Muscle of leg (tissue), 3 donors: ENCODE results near the gene LOC128125822.
A peak's percentile ranks its signal among the peaks of the same experiment; 100 is the strongest.
"Not testable (repeated sequence)": the region's sequence is repeated elsewhere in the genome, so short reads cannot be mapped to it uniquely, and the experiment has no call there.

Source experiments
- DNase-seq: peaks from one replicate; pipeline ENCODE4 v3.0.0; 2013
- H3K27ac ChIP-seq: one replicate; pipeline ENCODE4 v1.5.1; 2013; ENCODE audit warnings: mild to moderate bottlenecking, low read length, control low read depth
- H3K27me3 ChIP-seq: one replicate; pipeline ENCODE4 v1.6.1; 2013; ENCODE audit warnings: low read length; ENCODE audit not compliant: control insufficient read depth, insufficient read depth
- H3K36me3 ChIP-seq: one replicate; pipeline ENCODE4 v1.6.1; 2013; ENCODE audit warnings: low read length; ENCODE audit not compliant: control insufficient read depth, insufficient read depth
- H3K4me1 ChIP-seq: one replicate; pipeline ENCODE4 v1.6.1; 2013; ENCODE audit warnings: low read length; ENCODE audit not compliant: control insufficient read depth, insufficient read depth
- H3K4me3 ChIP-seq: one replicate; pipeline ENCODE4 v1.5.1; 2013; ENCODE audit warnings: low read length, control low read depth
- H3K9me3 ChIP-seq: replicated peaks from 2 replicates; pipeline ENCODE4 v1.6.1; 2013; ENCODE audit warnings: low read depth, low read length; ENCODE audit not compliant: control insufficient read depth
- WGBS: methylation state at CpG from one replicate; pipeline ENCODE4 v1.1.5; 2013; ENCODE audit warnings: missing lambda C conversion rate; ENCODE audit not compliant: insufficient coverage; 5-methylcytosine and 5-hydroxymethylcytosine counted together

The LOC128125822 gene

GRCh38 chr6:63581355-63582013 lies 9.2 kb downstream of the LOC128125822 start:
- no peak for DNase-seq
- no CpG with 5 or more reads among the region's 2 CpGs for WGBS
- H3K27ac ChIP-seq, result no peak overlapping the region
- H3K4me3 ChIP-seq, result no peak overlapping the region
- peaks cover 7% of the 10 kb centered on the region for H3K36me3 ChIP-seq
- no peaks in the 10 kb centered on the region for H3K27me3 ChIP-seq
- H3K4me1 ChIP-seq, result no peaks in the 10 kb centered on the region
- no peaks in the 10 kb centered on the region for H3K9me3 ChIP-seq

GRCh38 chr6:63582579-63583231 lies 10.4 kb downstream of the LOC128125822 start:
- WGBS, result 93% methylated on average over 4 of the region's 4 CpGs
- no peak for DNase-seq
- Histone ChIP-seq H3K27ac (no peak overlapping the region), H3K36me3 (peaks cover 7% of the 10 kb centered on the region), H3K4me1 (no peaks in the 10 kb centered on the region), H3K9me3 (no peaks in the 10 kb centered on the region), H3K27me3 (no peaks in the 10 kb centered on the region), H3K4me3 (no peak overlapping the region)

GRCh38 chr6:63584125-63584514 lies 11.8 kb downstream of the LOC128125822 start:
- DNase-seq, result no peak
- Histone ChIP-seq H3K36me3 (peaks cover 7% of the 10 kb centered on the region), H3K4me1 (no peaks in the 10 kb centered on the region), H3K27ac (no peak overlapping the region), H3K27me3 (no peaks in the 10 kb centered on the region), H3K4me3 (no peak overlapping the region), H3K9me3 (no peaks in the 10 kb centered on the region)
- no CpG with 5 or more reads among the region's 4 CpGs for WGBS

DNA sequence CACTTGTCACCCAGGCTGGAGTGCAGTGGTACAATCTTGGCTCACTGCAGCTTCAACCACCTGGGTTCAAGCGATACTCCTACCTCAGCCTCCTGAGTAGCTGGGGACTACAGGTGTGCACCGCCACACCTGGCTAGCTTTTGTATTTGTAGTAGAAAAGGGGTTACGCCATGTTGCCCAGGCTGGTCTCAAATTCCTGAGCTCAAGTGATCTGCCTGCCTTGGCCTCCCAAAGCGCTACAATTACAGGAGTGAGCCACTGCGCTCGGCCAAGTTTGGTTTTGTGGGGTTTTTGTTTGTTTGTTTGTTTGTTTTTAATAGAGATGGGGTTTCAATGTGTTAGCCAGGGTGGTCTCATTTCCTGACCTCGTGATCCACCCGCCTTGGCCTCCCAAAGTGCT lies 12.3 kb downstream of the LOC128125822 start:
- no peaks in the 10 kb centered on the region for H3K4me1 ChIP-seq
- no peaks in the 10 kb centered on the region for H3K9me3 ChIP-seq
- H3K4me3 ChIP-seq, result no peak overlapping the region
- H3K36me3 ChIP-seq, result peaks cover 7% of the 10 kb centered on the region
- H3K27me3 ChIP-seq, result no peaks in the 10 kb centered on the region
- DNase-seq, result no peak
- H3K27ac ChIP-seq, result no peak overlapping the region
- WGBS, result 92% methylated on average over 2 of the region's 8 CpGs

- not testable (repeated sequence) for H3K27me3 ChIP-seq, H3K27ac ChIP-seq, DNase-seq, H3K36me3 ChIP-seq, H3K4me3 ChIP-seq, H3K9me3 ChIP-seq, H3K4me1 ChIP-seq
- 83% methylated on average over 1 of the region's 2 CpGs for WGBS
Measured at GRCh38 chr6:63585652-63586051, 13.4 kb downstream of the LOC128125822 start.

DNA sequence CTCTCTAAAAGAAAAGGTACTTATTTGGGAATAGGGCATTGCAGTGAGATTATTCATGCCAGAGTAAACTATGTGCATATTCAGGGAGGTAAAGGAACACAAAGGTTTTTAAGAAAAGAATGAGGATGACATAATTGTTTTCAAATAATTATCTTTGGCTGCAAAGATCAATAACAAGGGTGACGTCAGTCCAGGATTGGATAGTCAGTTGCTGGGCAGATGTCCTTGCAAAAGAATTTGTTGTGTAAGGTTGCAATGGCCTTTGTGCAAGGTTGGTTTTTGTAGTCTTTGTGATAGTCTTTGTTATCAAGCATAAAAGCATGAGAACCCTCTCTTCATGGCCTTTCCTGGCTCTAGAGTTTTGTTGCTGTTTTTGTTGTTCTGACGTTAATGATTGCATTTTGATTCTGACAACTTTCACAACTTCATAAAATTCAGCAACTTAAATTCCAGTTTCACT lies 17.7 kb downstream of the LOC128125822 start:
- no CpG with 5 or more reads among the region's 2 CpGs for WGBS

DNA sequence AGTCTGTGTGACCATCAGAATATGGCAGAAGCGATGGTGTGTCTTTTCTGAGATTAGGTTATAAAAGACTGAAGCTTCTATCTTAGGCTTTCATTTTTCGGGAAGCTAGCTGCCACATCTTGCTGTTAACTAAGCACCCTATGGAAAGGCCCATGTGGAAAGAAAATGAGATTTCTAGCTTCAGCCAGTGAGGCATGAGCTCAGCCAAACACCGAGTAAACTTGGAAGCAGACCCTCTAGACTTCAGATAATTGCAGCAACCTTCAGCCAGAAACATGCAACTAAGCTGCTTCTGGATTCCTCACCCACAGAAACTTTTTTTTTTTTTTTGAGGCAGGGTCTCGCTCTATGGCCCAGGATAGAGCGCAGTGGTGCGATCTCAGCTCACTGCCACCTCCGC lies 20.6 kb downstream of the LOC128125822 start:
- WGBS, result 83% methylated on average over 6 of the region's 7 CpGs
- H3K27ac ChIP-seq, result no peak overlapping the region
- no peaks in the 10 kb centered on the region for H3K27me3 ChIP-seq
- no peaks in the 10 kb centered on the region for H3K36me3 ChIP-seq
- H3K9me3 ChIP-seq, result no peaks in the 10 kb centered on the region
- no peak for DNase-seq
- H3K4me3 ChIP-seq, result no peak overlapping the region
- H3K4me1 ChIP-seq, result peaks cover under 1% of the 10 kb centered on the region

More for the DNA sequence above, 17.7 kb downstream of the LOC128125822 start:
- H3K27ac ChIP-seq, result no peak overlapping the region
- H3K4me1 ChIP-seq, result no peaks in the 10 kb centered on the region
- no peaks in the 10 kb centered on the region for H3K27me3 ChIP-seq
- DNase-seq, result no peak
- no peaks in the 10 kb centered on the region for H3K9me3 ChIP-seq
- no peak overlapping the region for H3K4me3 ChIP-seq
- no peaks in the 10 kb centered on the region for H3K36me3 ChIP-seq

GRCh38 chr6:63597141-63598048 lies 25.1 kb downstream of the LOC128125822 start:
- H3K4me1 ChIP-seq, result peaks cover 3% of the 10 kb centered on the region
- DNase-seq, result no peak
- H3K9me3 ChIP-seq, result no peaks in the 10 kb centered on the region
- no peak overlapping the region for H3K4me3 ChIP-seq
- H3K27ac ChIP-seq, result no peak overlapping the region
- H3K27me3 ChIP-seq, result no peaks in the 10 kb centered on the region
- WGBS, result no CpG with 5 or more reads among the region's 6 CpGs
- H3K36me3 ChIP-seq, result no peaks in the 10 kb centered on the region

- H3K36me3 ChIP-seq, result no peaks in the 10 kb centered on the region
- 0% methylated on average over 4 of the region's 23 CpGs for WGBS
- peak; percentile 82 for DNase-seq
- H3K4me3 ChIP-seq, result peak overlapping the region; percentile 60
- no peak overlapping the region for H3K27ac ChIP-seq
- H3K27me3 ChIP-seq, result no peaks in the 10 kb centered on the region
- H3K4me1 ChIP-seq, result peaks cover 3% of the 10 kb centered on the region
- no peaks in the 10 kb centered on the region for H3K9me3 ChIP-seq
Measured at GRCh38 chr6:63598049-63599036, 26.1 kb downstream of the LOC128125822 start.
